NCI-H2171 (cell line): ENCODE results near the gene LMO4.

ENCODE experiments used
- DNase-seq: peaks from one replicate; lab custom pipeline; 2025; lab: John Stamatoyannopoulos, UW

The LMO4 gene

DNA sequence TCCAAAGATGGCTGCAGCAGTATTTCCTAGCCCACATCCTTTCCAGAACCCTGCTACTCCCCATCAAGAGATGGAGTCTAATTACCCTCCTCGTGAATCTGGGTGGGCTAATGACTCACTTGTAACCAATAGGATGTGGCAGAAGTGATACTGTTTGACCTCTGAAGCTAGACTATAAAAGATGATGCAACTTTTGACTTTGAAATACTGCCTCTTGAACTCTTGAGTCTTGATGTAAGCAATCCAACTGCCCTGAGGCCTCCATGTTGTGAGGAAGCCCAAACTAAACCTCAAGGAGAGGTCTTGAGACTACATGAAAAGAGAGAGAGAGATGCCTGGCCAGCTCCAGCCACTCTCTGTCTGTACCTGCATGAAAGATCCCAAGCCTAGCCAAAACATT is 29.5 kb downstream of the LMO4 start:
- no peak for DNase-seq

DNA sequence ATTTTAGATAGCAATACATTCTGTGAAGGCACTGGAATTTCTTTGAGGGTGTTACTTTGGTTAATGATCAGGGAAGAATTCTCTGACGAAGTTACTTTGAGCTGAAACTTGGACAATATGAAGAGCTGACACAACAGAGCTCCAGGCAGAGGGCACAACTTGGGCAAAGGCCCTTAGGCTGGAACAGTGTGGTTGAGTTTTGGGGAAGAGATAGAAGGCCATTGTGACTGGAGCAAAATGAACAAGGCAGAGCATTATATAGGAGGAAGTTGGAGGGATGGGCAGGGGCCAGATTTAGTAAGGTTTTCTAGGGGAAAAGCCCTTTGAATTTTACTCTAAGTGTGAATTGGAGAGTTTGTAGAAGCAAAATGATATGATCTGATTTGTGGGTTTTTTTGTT is 30.9 kb downstream of the LMO4 start:
- no peak for DNase-seq

DNA sequence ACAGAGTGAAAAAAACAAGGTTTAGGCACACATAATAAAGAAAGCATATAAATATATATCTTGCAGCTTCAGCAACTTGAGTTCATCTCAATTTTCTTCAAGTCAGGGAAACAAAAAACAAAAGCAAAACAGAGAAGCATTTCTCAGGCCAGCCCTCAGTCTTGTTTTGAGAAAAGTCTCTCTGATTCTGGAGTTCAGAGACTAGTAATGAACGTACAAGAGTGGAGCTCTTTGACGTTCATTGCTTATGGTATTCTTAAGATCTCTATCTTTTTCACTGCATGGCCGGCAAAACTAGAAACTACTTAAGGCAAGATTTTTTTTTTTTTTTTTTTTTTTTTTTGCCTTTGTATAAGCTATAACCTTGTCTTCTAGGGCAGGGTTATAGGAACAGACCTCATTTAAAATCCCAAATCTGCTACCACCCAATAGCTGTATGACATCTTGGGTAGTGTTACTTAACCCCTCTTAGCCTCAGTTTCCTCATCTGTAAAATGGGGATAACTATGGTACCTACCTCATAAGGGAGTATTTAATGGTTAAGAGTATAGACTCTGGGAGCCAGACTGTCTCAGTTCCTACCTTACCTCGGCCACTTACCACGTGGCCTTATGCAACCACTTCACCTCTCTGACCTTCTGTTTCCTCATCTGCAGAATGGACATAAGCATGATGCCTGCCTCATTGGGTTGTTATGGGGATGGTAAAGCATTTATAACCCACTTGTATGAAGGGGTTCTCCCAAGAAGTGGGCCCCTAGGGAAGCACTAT is 33.6 kb downstream of the LMO4 start:
- no peak for DNase-seq

DNA sequence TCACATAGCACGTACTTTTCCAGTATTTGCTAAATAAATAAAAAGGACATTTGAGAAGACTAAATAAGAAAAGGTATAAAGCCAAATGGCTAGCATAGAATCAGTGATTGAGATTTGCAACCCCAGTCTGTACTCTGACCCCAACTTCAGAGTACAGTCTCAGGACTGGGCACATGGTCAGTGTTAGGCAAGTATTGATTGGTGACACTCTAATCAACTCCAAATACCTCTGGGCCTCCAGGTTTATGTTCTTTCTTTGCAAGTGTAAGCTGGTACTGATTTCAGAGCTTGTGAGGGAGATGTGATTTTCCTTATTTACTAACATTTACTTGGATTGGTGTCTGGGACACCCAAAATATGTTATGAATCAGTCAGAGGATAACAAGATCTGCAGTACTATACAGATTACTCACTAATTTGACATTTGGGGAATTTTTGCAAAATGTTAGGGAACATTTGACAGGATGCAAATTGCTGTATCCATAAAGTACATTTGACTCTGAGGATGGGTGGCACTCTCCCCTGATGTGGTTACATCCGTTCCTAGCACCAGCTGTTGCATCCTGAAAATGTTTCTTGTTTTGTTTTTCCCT is 34.2 kb downstream of the LMO4 start:
- DNase-seq = no peak

DNA sequence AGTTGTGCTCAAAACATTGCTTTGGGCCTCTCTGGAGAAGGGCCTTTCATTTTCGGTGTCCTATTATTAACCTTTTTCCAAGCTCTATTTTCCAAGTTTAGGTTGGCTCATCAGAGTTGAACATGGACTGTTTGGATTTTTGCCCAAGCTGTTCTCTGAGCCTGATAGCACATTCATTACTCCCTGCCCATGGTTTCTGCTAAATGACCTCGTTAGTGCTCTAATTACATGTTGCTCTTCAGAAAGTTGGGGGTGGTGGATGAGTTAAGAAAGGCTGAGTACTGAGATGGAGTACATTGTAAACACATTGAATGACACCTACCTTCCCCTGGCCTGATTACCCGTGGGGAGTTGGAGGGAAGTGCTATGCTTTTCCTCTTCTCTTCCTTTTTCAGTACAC is 38.9 kb downstream of the LMO4 start:
- no peak for DNase-seq

DNA sequence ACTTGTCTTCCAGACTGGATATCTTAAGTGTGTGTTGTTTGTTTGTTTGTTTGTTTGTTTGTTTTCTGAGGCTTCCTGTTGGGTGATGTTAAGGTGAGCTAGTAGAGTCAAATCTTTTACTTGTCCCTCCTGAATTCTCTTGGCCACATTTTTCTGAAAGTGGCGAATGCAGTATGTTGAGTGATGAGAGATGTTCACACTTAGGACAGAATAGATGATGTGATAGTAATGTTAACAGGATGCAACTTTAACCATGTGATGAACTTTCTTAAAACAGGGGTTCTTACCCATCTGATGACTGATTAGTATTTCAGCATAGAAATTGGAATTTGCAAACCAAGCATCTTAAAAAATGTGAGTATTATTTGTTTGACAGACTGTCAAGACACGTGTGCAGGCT is 40.2 kb downstream of the LMO4 start:
- no peak for DNase-seq

DNA sequence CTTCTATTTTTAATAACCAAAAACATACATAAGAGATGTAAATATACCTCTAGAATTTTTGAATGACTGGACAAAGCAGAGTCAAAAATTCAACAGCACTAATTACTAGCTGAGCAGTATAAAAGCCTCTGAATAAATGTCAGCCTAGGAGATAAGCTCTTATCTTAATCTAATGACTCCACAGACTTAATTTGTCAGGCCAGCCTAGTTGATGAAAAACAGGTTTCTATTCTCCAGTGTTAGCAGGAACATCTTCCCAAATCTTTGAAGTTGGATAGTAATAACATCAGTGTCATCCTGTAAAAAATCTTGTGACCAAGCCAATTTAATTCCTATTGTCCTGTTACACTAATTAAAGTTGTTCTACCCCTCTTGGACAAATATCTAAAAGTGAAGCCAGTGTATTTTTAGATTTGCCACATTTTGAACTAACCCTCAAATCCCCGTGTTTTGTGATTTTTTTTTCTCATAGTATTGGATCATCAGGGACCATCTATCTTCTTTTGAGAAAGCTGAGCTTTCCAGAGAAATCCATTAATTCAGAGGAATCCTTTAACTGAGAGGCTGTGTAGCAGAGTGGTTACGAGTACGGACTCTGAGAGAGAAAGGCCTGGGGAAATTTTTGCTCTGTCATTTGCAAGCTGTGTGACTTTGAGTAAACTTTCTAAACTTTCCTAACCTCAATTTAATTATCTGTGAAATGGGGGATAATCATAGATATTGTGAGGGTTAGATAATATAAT is 41.2 kb downstream of the LMO4 start:
- DNase-seq = no peak

DNA sequence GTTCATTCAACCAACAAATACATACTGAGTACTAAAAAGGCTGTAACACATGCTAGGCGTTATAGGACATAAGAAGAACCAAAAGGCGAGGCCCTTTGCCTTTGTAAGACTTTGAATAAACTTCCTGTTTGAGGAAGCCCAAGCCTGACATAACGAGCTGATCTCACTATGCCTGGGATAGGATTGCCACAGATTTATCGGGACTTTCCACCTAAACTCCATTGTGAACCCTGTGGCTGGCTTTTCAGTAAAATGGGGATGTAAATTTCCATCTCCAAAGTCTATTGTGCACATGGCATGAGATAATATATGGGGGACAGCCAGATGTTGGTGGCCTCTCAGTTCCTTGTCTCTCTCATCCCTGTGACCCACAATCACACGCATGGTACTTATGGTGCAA is 41.9 kb downstream of the LMO4 start:
- DNase-seq = no peak

DNA sequence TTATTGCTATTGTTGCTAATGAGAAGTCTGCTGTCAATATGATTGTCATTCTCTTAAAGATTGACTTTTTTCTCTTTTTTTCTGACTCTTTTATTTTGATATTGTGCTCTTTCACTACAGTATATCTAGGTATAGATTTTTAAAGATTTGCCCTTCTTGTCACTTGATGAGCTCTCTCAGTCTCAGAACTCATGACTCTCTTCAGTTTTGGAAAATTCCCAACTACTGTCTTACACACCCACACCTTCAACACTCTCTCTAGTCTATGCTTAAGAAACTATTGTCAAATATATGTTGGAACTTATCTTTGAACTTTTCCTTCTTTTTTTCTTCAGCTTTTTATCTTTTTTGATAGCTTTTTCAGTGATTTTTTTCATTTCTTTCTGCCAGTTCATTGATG is 50.6 kb downstream of the LMO4 start:
- DNase-seq = no peak

DNA sequence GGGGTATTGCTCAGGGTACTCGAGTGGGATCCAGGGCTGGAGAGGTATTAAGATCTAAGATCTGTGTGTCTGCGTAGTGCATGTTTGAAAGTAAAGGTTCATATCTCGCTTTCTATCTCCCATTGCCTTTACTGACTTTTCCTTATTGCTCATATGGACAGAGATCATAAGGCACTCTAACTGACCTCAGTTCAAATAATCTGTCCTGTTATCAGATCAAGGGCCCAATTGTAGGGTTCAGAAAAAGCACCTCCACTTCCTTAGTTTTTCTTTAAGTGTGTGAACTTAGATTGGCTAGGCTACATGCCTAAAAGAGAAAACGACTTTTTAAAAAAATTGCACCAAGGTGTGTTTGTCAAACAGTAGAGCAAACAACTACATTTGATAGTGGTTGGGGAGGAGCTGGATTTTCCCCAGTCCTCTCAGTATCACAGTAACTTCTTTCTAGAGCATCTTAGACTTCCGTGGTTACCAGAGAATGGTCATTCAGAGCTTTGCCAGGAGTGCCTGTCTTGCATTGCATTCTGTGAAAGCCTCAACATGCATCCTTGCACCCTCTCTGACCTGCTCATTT is 57.6 kb downstream of the LMO4 start:
- DNase-seq = no peak

DNA sequence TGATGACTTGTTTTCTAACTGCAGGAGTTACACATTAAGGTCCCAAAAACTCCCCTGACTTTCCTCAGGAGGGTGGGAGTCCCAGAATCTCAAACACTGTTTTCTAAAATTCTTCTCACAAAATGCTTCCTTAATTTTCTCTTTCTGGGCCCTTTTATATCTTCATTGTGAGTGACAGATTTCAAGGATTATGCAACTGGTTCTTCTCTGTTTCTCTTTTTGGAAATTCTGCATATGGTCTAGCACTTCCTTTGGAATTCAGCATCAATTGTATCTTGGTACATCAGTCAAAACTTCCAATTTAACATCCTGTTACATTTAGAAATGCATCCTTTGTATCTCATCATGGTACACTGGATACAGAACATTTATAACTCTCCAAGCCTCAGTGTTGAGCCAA is 59.7 kb downstream of the LMO4 start:
- DNase-seq = no peak

DNA sequence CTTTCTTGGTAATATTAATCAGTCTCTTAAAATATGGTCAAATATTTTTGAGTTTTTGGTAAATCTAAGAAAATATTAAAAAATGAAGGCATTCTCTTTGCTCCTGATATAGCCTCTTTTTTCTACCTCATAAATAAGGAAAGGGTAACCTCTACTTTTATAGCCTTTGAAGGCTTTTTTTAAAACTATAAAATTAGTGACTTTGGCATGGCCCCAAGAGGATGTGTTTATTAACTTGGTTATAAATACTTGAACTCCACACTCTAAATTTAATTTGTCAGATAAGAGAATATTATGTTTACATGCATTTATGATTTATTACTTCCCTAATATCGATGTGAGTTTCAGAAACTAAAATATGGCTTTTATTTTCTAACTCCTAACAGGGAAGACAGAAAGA is 60.3 kb downstream of the LMO4 start:
- DNase-seq = no peak

DNA sequence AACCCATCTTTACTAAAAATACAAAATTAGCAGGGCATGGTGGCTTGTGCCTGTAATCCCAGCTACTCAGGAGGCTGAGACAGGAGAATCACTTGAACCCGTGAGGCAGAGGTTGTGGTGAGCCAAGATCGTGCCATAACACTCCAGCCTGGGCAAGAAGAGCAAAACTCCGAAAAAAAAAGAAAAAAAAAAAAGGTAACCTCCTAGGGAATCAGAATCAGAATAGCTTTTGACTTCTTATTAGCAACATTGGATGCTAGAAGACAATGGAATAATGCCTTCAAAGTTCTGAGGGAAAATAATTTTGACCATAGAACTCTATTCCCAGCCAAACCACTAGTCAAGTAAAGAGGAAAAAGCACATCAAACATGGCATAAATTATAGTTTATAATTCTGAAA is 60.9 kb downstream of the LMO4 start:
- no peak for DNase-seq

DNA sequence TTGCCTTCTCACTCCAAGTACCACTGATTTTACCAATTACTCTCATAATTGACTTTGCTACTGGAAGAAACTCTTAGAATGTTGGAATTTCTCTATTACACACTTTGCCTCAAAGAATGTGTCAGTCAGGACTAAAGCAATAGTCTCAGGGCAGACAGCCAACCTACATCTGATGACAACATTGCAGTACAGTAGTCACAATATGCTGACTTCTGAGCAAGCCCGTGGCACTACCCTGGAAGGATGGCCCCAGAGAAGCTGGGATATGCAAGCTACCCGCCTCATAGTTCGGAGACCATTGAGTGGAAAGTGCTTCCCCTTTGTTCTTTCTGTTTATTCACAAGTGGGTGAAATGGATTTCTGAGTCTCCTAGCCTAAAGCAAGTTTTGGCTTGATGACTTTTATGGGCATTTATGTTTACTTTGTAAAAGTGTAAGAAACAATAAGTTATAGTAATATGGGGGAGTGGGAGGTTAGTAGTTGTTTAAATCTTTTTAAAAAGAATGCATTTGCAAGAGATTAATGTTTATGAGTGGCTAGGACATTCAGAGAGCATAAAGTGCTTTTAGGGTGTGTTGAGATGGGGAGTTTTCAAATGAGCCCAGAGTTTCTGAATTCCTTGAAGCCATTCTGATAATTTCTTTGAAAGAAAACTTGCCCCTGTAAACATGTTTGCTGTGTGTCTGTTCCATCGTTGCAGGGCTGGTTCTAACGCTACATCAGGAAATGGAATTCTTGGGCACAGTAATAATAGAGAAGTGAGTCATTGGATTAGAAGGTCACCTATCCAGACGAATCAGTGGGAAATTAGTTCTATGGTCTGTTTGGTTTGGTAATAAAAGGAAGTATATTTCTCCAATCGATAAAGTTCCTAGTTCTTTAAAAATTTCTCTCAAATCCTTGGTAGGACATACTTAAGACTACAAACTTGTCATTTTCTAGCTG is 63.8 kb downstream of the LMO4 start:
- no peak for DNase-seq

DNA sequence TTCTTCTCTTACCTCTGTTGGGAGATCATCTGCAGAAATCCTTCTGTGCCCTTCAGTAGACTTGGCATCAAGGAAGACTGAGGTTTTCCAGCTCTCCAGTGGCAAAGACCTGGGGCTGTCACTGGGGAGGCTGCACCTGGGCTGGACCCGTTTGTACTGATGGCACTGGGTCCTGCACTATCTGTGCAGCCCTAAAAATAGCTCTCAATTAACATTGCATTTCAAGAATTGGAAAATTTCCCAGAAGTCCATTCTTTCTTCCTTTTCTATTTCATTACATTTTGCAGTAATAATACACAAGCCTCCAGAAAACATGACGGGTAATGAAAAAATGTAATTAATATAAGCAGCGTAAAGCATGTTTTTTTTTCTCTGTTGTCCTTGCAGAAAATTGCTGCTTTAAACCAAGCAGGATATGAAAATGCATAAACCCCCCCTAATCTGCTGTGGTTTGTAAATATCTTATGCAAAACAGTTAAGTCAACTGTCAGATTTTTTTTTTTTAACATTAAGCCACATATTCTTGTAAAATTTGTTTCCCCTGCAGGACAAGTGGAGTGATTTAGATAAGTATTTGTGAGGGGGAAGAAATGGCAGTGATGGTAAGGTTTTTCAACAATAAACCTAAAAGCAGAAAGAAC is 64.9 kb downstream of the LMO4 start:
- DNase-seq = no peak

DNA sequence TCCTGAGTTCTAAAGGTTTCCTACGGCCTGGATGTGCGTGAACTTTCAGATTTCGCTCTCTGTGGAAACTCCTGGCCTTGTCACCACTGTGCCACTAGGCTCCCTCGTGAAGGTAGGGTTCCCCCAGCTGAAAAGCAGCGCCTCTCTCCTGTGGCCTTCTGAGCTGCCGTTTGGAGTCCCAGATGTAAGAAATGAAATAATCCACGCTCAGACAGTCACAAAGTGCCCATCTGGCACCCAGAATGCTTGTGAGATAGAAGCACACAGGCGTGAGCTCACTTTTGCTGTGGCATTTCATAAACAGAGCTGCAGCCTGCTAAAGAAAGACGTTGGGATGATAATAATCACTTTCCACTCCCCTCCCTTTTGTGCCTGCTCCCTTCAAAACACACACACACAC is 65.8 kb downstream of the LMO4 start:
- no peak for DNase-seq

DNA sequence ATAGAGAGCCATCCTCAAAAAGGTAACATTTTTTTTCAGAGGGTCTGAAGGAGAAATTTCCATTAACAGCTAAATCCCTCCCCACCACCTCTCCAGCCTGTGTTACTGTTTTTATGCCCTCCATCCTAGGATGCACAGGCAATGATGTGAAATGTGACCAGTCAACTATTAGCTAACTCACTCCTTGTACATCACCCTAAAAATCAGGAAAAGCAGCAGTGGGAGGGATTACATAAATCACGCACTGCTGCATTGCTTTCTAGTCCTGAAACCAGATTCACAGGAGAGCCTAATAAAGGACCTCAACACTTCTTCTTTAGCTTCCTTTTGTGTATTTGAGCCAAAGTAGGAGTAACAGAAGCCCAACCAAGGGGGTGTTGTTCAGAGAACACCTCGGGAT is 66.3 kb downstream of the LMO4 start:
- no peak for DNase-seq
